ENCODE results near the gene MTMR3.
A peak's percentile ranks its signal among the peaks of the same experiment; 100 is the strongest.
"Not testable (repeated sequence)": the region's sequence is repeated elsewhere in the genome, so short reads cannot be mapped to it uniquely, and the experiment has no call there.

Gene MTMR3

DNA sequence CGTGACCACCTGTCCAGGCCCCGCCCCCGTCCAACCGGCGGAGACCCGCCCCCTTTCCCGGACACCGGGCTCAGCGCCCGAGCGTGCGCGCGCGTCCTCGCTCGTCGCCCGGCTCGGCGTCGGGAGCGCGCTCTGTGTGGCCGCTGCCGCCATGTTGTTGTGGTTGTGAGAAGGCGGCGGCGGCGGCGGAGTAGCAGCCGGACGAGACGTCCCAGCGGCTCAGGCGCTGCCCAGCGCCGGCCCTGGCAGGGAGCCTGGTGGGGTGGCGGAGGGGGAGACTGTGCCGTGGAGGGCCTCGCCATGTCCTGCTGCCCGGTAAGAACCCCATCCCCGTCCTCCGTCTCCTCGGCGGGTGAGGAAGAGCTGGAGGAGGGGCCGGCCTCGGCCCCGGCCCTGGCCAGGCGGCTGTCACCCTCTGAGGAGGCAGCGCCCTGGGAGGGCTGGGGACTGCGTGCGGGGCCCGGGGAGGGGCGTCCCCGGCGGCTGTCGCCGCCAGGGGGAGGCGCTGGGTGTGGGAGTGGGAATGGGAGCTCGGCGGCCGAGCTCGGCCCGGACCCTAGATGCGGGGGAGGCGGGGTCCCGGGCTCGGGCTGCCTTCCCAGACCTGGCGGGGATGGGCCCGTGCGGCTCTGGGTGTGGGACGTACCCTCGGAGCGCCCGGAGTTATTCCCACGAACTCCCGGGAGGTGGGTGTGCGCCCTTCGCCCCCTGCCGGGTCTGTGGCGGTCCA, at the start of gene MTMR3:
MTMR3 (plus strand) TSS at position 130 of the 730 bp plus-strand sequence. CDS start 87,886 bp downstream, outside the sequence.
- DNase-seq = peak; percentile 97

DNA sequence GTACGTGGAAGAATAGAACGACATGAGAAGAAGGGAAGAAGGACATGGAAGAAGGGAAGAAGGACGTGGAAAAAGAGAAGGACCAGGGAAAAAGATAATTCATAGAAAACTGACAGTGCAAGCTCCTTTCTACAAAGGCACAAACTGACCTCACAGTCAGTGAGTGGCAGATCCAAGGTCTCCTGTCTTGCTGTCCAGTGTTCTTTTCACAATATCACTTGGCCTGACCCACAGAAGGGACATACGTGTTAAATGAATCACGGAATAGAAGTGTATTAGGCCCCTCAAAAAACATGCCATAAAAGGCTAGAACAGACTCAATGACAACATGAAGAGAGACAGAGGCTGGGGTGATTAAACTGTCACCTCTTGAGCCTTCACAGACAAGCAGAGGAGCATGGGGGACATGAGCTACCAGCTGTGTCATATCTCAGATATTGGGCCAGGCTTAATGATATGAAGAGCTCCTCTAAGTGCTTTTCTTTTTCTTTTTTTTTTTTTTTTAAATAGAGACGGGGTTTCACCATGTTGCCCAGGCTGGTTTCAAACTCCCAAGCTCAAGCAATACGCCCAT, 49.5 kb upstream of the MTMR3 start:
- DNase-seq = no peak

DNA sequence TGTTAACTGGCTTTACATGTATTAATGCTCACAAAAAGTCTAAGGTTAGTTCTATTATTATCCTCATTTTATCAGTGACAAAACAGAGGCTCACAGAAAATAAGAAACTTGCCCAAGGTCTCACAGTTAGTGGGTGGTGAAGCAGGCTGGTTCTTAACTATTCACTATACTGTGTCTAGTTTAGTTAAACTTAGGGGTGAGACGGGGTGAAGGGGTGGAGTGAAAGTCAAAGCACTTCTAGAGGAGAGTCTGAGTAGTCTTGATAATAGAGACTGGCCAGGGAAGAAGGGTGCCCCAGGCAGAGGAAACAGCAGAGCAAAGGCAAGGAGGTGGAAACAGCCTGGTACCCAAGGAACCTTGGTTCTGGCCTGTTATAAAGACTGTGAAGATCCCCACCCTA, 48.9 kb upstream of the MTMR3 start:
- DNase-seq = no peak

DNA sequence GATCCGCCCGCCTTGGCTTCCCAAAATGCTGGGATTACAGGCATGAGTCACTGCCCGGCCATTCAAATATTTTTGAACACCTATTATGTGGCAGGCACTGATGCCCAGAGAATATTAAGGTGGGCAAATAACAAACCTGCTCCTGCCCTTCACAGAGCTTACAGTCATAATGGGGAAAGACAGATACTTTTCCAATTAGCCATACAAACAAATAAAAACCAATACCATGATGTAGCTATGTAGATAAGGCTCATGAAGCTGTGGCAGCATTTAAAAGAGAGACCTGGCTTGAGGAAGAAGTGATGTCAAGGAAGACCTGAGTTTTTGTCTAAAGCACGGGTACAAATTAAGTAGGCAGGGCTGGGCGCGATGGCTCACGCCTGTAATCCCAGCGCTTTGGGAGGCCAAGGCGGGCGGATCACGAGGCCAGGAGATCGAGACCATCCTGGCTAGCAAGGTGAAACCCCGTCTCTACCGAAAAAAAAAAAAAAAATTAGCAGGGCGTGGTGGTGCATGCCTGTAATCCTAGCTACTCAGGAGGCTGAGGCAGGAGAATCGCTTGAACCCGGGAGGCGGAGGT, 46.1 kb upstream of the MTMR3 start:
- DNase-seq = not testable (repeated sequence)

DNA sequence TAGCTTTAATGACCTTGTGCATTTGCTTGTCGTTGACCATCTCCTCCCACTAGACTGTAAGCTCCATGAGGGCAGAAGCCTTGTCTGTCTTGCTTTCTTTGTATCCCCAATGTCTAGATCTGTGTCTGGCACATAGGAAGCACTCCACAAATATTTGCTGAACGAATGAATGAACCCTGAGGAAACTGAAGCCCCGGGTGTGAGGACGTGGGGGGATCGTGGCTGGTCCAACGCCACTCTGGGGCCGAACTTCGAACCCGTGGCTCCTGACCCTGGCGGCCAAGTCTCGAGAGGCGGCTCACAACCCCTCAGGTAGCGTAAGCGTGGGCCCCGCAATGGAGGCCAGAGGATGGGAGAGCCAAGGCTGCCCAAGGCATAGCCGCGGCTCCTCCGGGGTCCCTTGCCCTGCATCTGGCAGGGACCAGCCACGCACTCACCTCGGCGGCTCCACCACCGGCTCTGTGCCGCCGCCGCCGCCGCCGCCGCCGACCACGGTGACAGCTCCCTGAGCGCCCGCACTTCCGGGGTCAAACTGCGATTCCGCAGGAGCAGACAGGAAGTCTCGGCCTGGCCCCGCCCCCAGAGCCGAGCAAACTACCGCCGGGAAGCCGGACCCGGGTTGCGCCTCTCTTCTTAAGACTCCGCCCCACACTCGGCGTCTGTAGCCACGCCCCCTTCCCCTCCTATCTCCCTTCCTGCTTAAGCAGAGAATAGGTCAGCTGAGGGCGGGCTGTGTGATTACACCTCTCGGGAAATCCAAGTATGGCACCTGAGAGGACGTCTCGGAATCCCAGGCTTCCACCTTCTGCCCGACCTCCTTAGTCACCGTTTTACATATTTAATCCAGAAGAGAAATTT, 45.0 kb upstream of the MTMR3 start, which contains the start of gene ASCC2:
ASCC2 (minus strand) TSS at position 534 of the 858 bp plus-strand sequence. CDS start 5,949 bp downstream, outside the sequence.
- DNase-seq = peak; percentile 100

DNA sequence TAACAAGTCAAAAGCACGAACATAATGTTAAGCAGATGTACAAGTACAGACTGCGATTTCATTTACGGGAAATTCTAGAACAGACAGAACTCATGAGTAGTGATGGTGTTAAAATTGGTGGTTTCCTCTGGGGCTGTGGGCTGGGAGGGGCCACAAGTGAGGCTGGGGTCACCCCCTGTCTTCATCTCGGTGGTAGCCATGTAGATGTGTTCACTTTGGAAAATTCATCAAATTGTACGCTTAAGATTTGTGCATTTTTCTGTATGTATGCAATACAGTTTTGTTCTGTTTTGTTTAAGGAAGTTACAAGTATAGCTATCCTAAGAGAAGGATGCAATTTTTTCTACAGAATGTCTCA, 44.4 kb upstream of the MTMR3 start:
- DNase-seq = no peak

DNA sequence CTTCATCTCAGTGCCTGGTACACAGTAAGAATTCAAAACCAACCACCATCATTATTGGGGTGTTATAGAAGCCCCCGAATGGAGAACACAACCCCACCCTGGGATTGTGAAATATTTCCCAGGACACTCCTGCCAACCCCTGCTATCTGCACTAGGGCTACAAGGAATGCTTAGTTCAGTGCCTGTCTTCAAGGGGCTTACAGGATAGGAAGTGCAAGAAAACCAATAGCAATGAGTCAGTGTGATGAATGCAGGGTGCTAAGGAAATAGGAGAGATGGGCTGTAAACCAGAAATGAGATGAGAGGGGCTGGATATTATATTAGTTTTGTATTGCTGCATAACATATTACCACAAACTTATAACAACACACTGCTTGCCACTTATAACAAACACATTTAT, 43.9 kb upstream of the MTMR3 start:
- no peak for DNase-seq

DNA sequence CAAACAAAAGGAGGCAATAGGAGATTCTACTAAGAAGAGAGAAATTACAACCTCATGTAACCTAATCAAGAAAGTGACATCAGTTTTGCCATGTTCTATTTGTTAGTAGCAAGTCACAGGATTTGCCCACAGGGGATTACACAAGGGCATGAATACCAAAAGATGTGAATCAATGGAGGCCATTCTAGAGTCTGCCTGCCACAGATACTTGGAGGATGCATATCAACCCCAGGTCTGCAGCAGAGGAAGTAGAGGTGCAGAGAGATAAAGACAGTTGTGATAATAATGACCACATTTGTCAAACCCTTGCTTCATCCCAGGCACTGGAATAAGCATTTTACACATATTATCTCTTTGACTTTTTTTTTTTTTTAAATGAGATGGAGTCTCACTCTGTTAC, 42.5 kb upstream of the MTMR3 start:
- DNase-seq = no peak

DNA sequence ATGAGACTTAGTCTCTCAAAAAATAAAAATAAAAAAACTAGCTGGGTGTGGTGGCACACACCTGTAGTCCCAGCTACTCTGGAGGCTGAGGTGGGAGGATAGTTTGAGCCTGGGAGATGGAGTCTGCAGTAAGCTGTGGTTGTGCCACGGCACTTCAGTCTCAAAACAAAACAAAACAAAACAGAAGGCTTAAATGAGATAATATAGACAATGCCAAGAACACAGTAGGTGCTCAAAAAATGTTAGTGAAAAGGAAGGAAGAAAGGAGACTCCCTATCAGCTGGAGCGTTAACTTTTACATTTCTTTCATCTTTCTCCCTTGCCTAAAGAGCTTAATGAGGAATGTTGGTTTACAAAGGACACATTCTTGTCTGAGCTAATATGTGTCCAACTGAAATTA, 40.8 kb upstream of the MTMR3 start:
- no peak for DNase-seq

DNA sequence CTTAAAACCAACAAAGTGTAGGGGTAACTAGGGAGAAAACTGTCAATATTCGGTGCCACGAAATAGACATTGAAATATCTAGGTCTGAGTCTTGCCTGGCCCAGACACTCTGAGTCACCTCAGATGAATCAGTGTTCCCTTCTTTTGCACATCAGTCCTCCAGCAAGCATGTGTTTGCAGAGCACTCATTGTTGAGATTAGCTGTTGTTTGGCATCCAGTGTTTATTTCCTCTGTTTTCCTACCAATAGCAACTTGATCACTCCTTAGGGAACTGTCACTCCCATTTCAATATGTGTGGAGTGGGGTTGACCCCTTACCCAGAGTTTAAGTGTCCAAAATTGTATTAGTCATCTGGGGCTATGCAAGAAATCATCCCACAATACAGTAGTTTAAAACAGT, 40.2 kb upstream of the MTMR3 start:
- DNase-seq = peak; percentile 24

DNA sequence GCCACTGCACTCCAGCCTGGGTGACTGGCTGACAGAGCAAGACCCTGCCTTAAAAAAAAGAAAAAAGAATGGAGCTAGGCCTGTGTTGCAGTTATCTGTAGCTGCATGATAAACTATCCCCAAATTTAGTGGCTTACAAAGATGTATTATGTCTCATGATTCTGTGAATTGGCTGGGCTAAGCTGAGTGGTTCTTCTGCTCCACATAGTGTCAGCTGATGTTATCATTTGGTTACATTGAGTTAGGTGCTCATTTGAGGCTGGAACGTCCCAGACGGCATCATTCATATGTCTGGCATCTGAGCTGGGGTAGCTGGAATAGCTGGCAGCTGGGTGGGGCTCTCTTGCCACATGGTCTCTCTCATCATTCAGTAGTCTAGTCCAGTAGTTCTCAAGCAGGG, 36.7 kb upstream of the MTMR3 start:
- no peak for DNase-seq

DNA sequence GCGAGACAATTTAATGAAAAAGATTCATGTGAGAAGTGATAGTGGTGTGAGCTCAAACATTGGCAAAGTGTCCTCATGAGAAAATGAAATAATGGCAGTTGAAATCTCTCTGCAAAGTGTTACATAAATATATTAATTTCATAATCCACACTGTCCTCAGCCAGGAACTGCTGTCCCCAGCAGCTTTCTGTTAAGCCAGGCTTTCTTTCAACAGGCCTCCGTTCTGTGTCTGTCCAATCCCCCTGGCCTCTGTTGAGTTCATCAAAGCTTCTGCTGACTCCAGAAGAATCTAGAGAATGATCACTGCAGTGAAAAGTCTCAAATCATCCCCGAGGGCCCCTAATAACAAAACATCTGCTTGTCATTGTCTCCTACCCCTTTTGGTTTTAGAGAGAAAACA, 34.9 kb upstream of the MTMR3 start:
- peak; percentile 17 for DNase-seq

DNA sequence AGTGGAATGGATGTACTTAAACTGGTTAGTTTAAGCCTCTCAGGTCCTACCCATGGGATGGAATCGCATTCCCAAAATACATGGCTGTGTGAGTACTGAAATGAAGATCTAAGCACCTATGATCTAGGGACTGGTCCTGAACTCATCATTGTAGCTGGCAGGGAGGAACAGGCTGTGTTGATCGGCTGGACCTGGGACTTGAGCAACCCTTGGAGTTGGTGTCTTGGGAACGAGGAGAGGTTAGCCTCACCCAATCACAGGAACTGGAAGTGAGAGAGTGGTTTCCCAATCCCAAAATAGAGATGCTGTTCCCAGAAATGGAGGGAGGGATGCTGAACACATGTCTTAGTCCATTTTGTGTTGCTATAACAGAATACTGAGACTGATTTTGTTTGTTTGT, 28.5 kb upstream of the MTMR3 start:
- no peak for DNase-seq

DNA sequence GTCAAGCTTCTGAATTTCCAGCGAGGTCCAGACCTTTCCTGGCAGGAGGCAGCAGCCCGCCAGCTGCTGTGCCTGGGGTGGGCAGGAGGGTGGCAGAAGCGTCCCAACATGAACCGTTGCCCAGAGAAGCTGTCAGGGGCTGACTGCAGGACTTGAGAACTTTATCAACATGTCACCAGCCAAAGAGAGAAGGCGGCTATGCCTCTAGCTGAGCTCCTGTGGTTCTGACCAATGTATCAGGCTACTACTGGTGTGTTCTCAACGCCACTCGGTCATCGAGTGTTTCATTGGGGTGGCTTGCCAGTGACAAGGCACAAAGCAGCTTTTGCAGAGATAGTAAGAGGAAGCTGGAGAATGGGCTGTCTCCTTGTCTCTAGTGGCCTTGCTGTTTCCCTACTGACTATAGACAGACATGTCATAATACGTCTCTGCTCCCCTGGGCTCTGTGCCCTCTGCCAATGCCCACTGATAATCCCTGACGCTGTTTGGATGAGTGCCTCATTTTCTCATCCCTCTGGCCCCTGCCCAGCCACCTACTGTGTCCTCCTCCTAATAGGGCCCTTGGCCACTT, 27.3 kb upstream of the MTMR3 start:
- peak; percentile 23 for DNase-seq

DNA sequence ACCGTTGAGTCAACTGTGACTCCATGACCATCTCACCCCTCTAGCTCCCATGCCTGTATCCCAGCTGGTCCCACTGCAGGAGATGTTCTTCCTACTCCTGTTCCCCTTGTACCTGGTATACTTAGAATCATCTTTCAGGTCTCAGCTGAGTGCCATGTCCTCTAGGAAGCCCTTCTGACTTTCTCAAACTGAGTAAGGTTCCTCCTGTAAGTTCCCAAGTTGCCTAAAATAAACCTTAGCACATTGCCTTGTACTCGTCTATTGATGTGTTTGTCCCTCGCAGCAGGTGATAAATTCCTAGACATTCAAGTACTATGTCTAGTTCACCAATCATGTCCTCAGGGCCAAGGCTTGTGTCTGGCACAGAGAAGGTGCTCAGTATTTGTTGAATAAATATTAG, 26.5 kb upstream of the MTMR3 start:
- no peak for DNase-seq

DNA sequence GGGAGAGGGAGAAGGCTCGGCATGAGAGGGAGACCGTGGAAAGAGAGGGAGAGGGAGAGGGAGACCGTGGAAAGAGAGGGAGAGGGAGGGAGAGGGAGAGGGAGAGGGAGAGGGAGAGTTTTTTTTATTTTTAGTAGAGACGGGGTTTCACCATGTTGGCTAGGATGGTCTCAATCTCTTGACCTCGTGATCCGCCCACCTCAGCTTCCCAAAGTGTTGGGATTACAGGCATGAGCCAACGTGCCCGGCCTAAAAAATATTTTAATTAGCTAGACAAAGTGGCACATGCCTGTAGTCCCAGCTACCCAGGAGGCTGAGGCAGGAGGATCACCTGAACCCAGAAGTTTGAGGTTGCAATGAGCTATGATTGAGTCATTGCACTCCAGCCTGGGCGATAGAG, 23.9 kb upstream of the MTMR3 start:
- DNase-seq = not testable (repeated sequence)

DNA sequence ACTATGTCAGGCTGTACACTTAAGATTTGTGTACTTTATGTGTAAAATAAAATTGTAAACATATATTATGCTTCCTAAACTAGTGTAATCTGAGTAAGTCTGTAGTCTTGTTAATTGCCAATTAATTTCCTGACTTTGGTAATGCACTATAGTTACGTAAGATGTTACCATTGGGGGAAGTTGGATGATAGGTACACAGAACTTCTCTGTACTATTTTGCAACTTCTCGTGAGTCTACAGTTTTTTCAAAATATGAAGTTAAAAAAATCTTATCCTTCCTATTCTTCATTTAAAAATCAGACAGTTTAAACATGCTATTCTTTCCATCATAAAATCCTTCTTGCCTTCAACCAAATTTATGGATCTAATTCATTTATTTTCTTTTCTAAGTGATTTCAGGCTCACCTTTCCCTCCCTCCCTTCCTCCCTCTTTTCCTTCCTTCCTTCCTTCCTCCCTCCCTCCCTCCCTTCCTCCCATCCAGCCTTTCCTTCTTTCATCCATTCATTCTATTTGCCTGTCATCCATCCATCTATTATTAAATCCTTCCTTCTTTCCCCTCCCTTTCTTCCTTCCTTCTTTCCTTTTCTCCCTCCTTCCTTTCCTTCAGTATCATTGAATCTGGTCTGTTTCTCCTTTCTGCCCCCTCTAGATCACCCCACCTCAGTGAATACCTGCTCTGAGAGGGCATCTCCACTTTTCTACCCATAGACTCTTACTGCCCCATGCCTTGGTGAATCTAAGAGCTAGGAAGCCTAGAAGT, 22.8 kb upstream of the MTMR3 start:
- DNase-seq = no peak

DNA sequence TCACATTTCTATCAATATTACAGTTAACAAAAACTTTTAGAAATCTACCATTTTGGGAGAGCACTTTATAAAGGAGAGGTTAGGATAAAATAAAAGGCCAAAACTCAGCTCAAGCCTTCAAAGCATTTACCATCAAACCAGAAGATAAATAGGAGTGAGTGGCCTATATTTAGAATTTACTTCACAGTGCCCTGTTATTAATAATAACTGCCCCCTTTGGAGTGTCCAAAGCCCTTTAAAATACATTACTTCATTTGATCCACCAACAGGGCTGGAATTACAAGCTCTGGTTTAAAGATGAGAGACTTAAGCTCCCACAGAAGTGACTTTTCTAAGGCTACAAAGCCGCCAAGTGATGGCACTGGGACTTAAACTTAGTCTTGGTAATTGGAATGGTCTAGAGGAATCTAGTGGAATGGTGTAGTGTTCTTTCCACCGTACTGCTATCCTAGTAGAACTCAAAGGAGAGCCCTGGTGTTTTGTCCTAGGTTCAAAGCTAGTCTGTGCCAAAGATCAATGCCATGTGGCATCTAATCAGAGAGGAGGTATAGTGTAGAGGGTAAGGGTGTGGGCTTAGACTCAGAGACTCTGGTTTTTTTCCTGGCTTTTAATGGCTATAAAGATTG, 21.2 kb upstream of the MTMR3 start:
- DNase-seq = no peak

DNA sequence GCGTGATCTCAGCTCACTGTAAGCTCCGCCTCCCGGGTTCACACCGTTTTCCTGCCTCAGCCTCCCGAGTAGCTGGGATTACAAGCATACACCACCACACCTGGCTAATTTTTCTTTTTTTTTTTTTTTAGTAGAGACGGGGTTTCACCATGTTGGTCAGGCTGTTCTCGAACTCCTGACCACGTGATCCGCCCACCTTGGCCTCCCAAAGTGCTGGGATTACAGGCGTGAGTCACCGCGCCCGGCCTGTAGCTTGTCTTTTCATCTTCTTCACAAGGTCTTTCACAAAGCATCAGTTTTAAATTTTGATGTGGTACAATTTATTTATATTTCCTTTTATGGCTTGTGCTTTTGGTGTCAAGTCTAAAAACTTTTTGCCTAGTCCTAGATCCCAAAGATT, 17.4 kb upstream of the MTMR3 start:
- DNase-seq = not testable (repeated sequence)

DNA sequence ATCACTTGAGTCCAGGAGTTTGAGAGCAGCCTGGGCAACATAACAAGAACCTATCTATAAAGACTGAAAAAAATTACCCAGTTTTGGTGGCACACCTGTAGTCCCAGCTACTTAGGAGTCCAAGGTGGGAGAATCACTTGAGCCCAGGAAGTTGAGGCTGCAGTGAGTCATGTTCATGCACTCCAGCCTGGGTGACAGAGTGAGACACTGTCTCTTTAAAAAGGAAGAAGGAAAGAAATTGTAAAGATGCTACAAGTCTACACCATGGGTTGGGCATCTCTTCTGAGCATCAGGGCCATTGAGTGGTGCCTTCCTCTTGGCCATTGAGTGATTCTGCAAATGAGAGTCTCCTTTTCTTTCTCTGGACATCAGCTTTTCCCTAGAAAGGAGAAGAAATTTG, 15.7 kb upstream of the MTMR3 start:
- DNase-seq = no peak

DNA sequence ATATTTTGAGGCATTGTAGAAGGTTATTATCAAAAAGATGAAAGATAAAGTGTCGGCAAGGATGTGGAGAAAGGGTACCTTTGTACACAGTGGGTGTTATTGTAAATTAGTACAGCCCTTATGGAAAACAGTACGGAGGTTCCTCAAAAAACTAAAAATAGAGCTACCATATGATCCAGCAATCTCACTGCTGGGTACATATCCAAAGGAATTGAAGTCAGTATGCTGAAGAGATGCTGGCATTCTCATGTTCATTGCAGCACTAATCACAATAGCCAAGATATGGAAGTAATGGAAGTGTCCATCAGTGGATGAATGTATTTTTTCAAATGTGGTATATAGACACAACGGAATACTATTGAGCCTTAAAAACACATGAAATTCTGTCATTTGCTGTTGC, 15.1 kb upstream of the MTMR3 start:
- no peak for DNase-seq

DNA sequence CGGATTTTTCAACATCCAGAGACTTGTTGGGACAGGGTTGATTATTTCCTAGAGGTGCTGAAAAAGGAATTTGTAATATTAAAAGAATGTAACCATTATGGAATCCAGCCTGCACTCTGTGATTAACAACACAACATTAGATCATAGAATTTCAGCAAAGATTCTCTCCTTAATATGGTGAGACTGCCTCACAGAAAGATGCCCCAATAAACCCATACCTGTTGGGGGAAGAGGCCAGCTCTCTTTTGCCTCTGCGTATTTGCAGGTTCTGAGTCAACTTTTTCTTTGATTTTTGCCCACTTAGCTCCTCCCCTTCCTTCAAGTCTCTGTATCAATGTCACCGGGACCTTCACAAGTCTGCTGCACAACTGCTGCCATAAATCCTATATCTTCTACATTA, 12.4 kb upstream of the MTMR3 start:
- no peak for DNase-seq

Measured in NCI-H69 (cell line).